ENCODE measurements around the gene SUMO3. TPM values are rescaled to one million over a fixed set of nuclear protein-coding genes. Genes with fewer than 3 reads are reported as not detected.
A peak's percentile ranks its signal among the peaks of the same experiment; 100 is the strongest.

Gene SUMO3
- polyA plus RNA-seq, 1 donor (not counting 4 experiments of a cell fraction or from before 2014, with no cell fraction given) = 115 TPM

DNA sequence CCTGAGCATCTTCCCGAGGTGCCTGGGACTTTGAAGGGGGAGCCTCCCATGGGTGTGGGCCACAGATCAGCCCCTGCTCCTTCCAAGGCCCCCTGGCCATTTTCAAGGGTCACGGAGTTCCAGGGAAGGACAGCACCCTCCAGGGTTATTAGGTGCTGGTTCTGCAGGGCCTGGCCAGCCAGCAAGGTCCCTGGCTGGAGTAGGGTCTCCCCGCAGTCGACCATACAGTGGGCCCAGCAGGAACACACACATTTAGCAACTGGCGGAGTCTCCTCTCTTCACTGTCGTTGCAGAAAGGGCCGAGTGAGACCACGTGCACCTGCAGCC is 17.7 kb upstream of the SUMO3 start:
- dilution Hi-C loops (cut with MboI; ENCODE audit: extremely low pct_ligation_motif_present, low sequenced_read_pairs) = no loop called here
- FAIRE-seq (no peak), DNase-seq (ENCODE audit: low read depth, low spot score) (no peak)
- TF ChIP-seq EZH2 (IDR thresholded peaks at IDR 0.05; ENCODE audit: low read length) (no peak), CTCF (optimal IDR thresholded peaks at IDR 0.05 in 1 of 3, IDR thresholded peaks at IDR 0.05 in 1 of 3, conservative IDR thresholded peaks at IDR 0.05 in 1 of 3; ENCODE audit: extremely low read depth in 1 of 3, insufficient read depth in 2 of 3, low read length in 3 of 3) (no peak)
- H3K9me1 ChIP-seq (ENCODE audit: control insufficient read depth, extremely low read depth, insufficient read depth, low read length) = no peaks in the 10 kb centered on the region
- no peak overlapping the region for H3K4me3 ChIP-seq (ENCODE audit: control insufficient read depth in 2 of 3, extremely low read depth in 1 of 3, insufficient read depth in 2 of 3, low read depth in 1 of 3, low read length in 3 of 3)
- H3K9me3 ChIP-seq (ENCODE audit: control insufficient read depth, low read depth, low read length) = no peaks in the 10 kb centered on the region
- no peak overlapping the region for H3K27ac ChIP-seq (ENCODE audit: control insufficient read depth, insufficient read depth, low read length)
- H3K27me3 ChIP-seq (ENCODE audit: control insufficient read depth, extremely low read depth, insufficient read depth, low read length) = no peaks in the 10 kb centered on the region
- no peaks in the 10 kb centered on the region for H3K79me2 ChIP-seq (ENCODE audit: control insufficient read depth, insufficient read depth, low read length)
- no peak overlapping the region for H3K9ac ChIP-seq (ENCODE audit: control insufficient read depth, extremely low read depth, insufficient read depth, low read length)
- no peak overlapping the region for H3K4me2 ChIP-seq (ENCODE audit: control insufficient read depth, extremely low read depth, insufficient read depth, low read depth, low read length)
- no peaks in the 10 kb centered on the region for H4K20me1 ChIP-seq (ENCODE audit: control insufficient read depth, extremely low read depth, insufficient read depth, low read length)
- peaks cover 7% of the 10 kb centered on the region for H3K4me1 ChIP-seq (ENCODE audit: control insufficient read depth, extremely low read depth, insufficient read depth, low read length)
- H2AFZ ChIP-seq (ENCODE audit: control insufficient read depth, low read length) = no peak overlapping the region
- H3K36me3 ChIP-seq (ENCODE audit: control insufficient read depth in 2 of 2, extremely low read depth in 1 of 2, insufficient read depth in 2 of 2, low read length in 2 of 2) = no peaks in the 10 kb centered on the region

GRCh38 chr21:44834951-44835646 is 17.2 kb upstream of the SUMO3 start:
- no peak for FAIRE-seq
- H3K27me3 ChIP-seq (ENCODE audit: control insufficient read depth, extremely low read depth, insufficient read depth, low read length) = no peaks in the 10 kb centered on the region
- peaks cover 7% of the 10 kb centered on the region for H3K4me1 ChIP-seq (ENCODE audit: control insufficient read depth, extremely low read depth, insufficient read depth, low read length)
- H3K9ac ChIP-seq (ENCODE audit: control insufficient read depth, extremely low read depth, insufficient read depth, low read length) = no peak overlapping the region
- no peak overlapping the region for H3K4me2 ChIP-seq (ENCODE audit: control insufficient read depth, extremely low read depth, insufficient read depth, low read depth, low read length)
- no peaks in the 10 kb centered on the region for H3K36me3 ChIP-seq (ENCODE audit: control insufficient read depth in 2 of 2, extremely low read depth in 1 of 2, insufficient read depth in 2 of 2, low read length in 2 of 2)
- TF ChIP-seq CTCF (optimal IDR thresholded peaks at IDR 0.05 in 1 of 3, IDR thresholded peaks at IDR 0.05 in 1 of 3, conservative IDR thresholded peaks at IDR 0.05 in 1 of 3; ENCODE audit: extremely low read depth in 1 of 3, insufficient read depth in 2 of 3, low read length in 3 of 3) (peak in 1 of 3 experiments; percentile 28), EZH2 (IDR thresholded peaks at IDR 0.05; ENCODE audit: low read length) (no peak)
- dilution Hi-C loops (cut with MboI; ENCODE audit: extremely low pct_ligation_motif_present, low sequenced_read_pairs) = no loop called here
- H3K9me1 ChIP-seq (ENCODE audit: control insufficient read depth, extremely low read depth, insufficient read depth, low read length) = no peaks in the 10 kb centered on the region
- no peaks in the 10 kb centered on the region for H4K20me1 ChIP-seq (ENCODE audit: control insufficient read depth, extremely low read depth, insufficient read depth, low read length)
- H3K9me3 ChIP-seq (ENCODE audit: control insufficient read depth, low read depth, low read length) = no peaks in the 10 kb centered on the region
- no peak overlapping the region for H3K27ac ChIP-seq (ENCODE audit: control insufficient read depth, insufficient read depth, low read length)
- no peak overlapping the region for H3K4me3 ChIP-seq (ENCODE audit: control insufficient read depth in 2 of 3, extremely low read depth in 1 of 3, insufficient read depth in 2 of 3, low read depth in 1 of 3, low read length in 3 of 3)
- H3K79me2 ChIP-seq (ENCODE audit: control insufficient read depth, insufficient read depth, low read length) = no peaks in the 10 kb centered on the region
- no peak for DNase-seq (ENCODE audit: low read depth, low spot score)
- no peak overlapping the region for H2AFZ ChIP-seq (ENCODE audit: control insufficient read depth, low read length)
